ENCODE data around the gene TXNDC2. TPM values are rescaled to one million over a fixed set of nuclear protein-coding genes. Genes with fewer than 3 reads are reported as not detected.

The TXNDC2 gene
- total and polyA plus RNA-seq, 9 of the 15 experiments (the other 6 are each of a cell fraction or from before 2014, with no cell fraction given) = 1.2 to 4.9 (median 2.3) TPM

- TF ChIP-seq ZNF512 (tag; IDR thresholded peaks at IDR 0.05) (no peak), CTCF (IDR thresholded peaks at IDR 0.05 in 2 of 3, conservative IDR thresholded peaks at IDR 0.05 in 1 of 3; ENCODE audit: insufficient read depth in 2 of 3, low read depth in 1 of 3, low read length in 3 of 3) (0 out of 6 replicates have a peak, but pooled peaks of 1 of the 3 experiments have one; percentile 7), ZMIZ1 (IDR thresholded peaks at IDR 0.05; ENCODE audit: low read depth in 2 of 2, low read length in 2 of 2) (peak in 1 of 2 experiments; percentile 67; a peak in 1 of 4 replicates), TCF7 (IDR thresholded peaks at IDR 0.05; ENCODE audit: borderline replicate concordance) (no peak), BCOR (IDR thresholded peaks at IDR 0.05) (peak; percentile 32; the same call in 1 of the 2 replicates), CBFA2T2 (conservative IDR thresholded peaks at IDR 0.05) (no peak), TAF7 (tag; IDR thresholded peaks at IDR 0.05) (no peak), ID3 (CRISPR knock-in tag; IDR thresholded peaks at IDR 0.05) (no peak), ID3 (tag; IDR thresholded peaks at IDR 0.05) (peak; percentile 82), ELK1 (CRISPR knock-in tag; IDR thresholded peaks at IDR 0.05) (no peak), ZNF668 (CRISPR knock-in tag; IDR thresholded peaks at IDR 0.05) (no peak), U2AF1 (optimal IDR thresholded peaks at IDR 0.05; ENCODE audit: low read depth, low read length) (no peak), HLTF (IDR thresholded peaks at IDR 0.05) (peak; percentile 44; the same call in 1 of the 2 replicates), ZKSCAN3 (CRISPR knock-in tag; IDR thresholded peaks at IDR 0.05) (no peak), ZNF212 (CRISPR knock-in tag; IDR thresholded peaks at IDR 0.05) (no peak), CBX2 (IDR thresholded peaks at IDR 0.05; ENCODE audit: insufficient read depth, low read length, poor library complexity, severe bottlenecking) (no peak), NFATC3 (IDR thresholded peaks at IDR 0.05) (no peak), ZNF217 (CRISPR knock-in tag; IDR thresholded peaks at IDR 0.05) (no peak), ZNF174 (CRISPR knock-in tag; IDR thresholded peaks at IDR 0.05) (no peak), PTBP1 (IDR thresholded peaks at IDR 0.05; ENCODE audit: low read depth, low read length) (no peak)
These were observed at the start of gene TXNDC2 (continued) for GRCh38 chr18:9885170-9886004.

Data from K562 (cell line).